Stimulated activated CD4-positive, alpha-beta T cell treated with anti-CD3 and anti-CD28 coated beads, Interleukin-12 subunit alpha, Interleukin-12 subunit beta, amount 100 ng/mL, for 4 hours (primary cell): Measurements from ENCODE around the gene NFE2L2.
"Not testable (repeated sequence)": the region's sequence is repeated elsewhere in the genome, so short reads cannot be mapped to it uniquely, and the experiment has no call there.

Experiments used
- DNase-seq: peaks from one replicate; pipeline ENCODE4 v3.0.0-alpha.2; 2020

The NFE2L2 gene

DNA sequence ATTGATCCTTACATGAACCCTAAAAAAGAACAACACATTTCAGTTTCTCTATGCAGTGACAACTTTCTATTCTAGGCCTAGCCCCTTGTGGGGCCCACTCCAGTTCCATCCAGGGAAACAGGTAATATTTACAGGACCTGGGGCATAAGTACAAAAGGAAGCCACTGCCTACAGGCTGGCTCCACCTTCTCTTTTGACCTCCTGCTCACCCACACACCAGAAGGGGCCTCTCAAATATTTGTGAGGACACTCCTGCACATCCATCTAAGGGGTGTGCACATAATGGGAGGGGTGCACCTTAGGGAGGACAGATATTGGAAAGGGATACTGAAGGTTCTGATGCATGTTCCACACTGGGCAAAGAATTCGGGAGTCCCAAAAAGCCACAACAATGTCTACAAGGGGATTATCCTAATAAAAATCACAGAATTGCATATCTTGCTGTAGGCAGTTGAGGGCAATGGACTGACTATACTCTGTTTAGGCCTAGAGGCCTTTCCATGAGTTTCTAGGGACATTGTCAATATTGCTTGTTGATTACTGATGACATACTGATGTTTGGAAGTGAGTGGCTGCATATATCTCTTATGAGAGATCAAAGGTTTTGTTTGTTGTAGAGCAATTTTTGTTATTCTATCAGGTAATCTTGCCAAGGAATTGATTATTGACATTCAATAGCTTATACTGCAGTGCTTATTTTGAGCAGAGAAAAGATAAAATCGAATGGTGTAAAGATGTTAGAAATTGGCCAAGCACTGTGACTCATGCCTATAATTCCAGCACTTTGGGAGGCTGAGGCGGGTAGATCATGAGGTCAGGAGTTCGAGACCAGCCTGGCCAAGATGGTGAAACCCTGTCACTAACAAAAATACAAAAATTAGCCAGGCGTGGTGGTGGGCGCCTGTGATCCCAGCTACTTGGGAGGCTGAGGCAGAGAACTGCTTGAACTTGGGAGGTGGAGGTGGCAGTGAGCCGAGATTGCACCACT is 75.8 kb downstream of the NFE2L2 start:
- no peak for DNase-seq

DNA sequence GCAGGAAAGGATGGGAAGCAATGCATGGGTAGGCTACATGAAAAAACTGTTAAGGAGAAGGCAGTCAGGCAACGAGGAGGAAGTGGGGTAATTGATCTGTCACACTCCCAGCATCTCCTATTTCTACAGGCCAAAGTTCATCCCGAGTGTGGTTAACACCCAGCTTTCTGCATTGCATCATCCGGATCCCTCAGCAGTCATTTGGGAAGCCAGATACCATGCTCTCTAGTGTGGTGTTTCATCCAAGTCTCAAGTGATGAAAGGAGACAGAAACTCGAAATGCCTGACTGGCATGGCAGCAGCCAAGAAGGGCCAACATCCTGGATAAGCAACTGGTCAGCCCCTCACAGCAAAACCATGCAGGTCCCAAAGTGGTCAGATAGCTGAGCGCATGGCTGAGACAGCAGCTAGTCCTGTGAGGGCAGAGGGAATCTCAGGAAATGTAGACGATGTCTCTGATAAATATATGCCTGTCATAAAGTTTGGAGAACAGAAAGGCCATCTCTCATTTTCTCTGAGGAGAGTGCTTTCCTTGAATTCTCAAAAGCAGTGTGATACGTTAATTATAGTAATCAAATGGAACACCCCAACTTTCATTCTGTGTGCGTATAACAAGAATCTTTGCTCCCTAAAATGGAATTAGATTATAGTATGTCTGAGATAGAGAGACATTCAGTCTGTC is 76.8 kb downstream of the NFE2L2 start:
- DNase-seq: no peak

DNA sequence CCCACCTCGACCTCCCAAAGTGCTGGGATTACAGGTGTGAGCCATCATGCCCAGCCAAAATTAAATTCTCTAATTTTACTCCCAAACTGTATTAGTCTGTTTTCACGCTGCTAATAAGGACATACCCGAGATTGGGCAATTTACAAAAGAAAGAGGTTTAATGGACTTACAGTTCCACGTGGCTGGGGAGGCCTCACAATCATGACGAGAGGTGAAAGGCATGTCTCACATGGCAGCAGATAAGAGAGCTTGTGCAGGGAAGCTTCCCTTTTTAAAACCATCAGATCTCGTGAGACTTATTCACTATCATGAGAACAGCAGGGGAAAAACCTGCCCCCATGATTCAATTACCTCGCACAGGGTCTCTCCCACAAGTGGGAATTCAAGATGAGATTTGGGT is 78.5 kb downstream of the NFE2L2 start:
- not testable (repeated sequence) for DNase-seq

DNA sequence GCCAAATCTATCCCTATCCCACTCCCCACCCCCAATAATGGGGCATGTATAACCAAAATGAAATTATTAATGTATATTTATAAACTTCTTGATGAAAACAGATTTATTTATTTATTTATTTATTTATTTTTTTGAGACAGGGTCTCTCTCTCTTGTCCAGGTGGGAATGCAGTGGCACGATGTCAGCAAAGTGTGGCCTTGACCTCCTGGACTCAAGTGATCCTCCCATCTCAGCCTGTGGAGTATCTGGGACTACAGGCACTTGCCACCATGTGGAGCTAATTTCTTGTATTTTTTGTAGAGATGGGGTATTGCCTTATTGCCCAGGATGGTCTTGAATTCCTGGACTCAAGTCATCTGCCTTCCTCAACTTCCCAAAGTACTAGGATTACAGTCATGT is 79.9 kb downstream of the NFE2L2 start:
- DNase-seq: no peak

DNA sequence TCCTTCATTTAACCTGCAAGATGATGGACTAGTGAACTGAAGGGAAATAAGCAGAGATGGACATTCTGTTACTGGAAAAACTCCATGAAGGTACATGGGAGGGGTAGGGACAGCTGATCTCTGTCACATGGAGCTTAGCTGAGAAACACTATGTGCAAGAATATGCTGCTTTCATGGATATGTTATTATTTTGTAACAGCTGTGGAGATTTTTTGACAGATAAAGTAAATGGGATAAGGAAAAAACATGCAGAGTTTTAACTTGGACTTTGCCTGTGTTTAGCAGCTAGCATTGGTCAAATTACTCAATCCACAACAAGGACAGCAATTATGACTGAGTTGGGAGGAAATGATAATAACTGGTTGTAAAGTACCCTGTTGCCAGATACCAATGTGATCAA is 80.7 kb downstream of the NFE2L2 start:
- DNase-seq: no peak
